ENCODE results near the gene R3HDML. TPM values are rescaled to one million over a fixed set of nuclear protein-coding genes. Genes with fewer than 3 reads are reported as not detected.

Gene R3HDML
- total and polyA plus RNA-seq, 2 of the 13 experiments (the other 11 are each of a cell fraction or from before 2014, with no cell fraction given): not detected

GRCh38 chr20:44310664-44311639 is 25.9 kb upstream of the R3HDML start, which contains the start of gene FITM2 (continued):
- TF ChIP-seq, protein P1, sequence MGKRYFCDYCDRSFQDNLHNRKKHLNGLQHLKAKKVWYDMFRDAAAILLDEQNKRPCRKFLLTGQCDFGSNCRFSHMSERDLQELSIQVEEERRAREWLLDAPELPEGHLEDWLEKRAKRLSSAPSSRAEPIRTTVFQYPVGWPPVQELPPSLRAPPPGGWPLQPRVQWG (CRISPR knock-in tag; IDR thresholded peaks at IDR 0.05; ENCODE audit: borderline replicate concordance, low read depth): 0 out of 2 replicates have a peak, but pooled peaks have one; percentile 20
- TF ChIP-seq ZFP36L2 (CRISPR knock-in tag; IDR thresholded peaks at IDR 0.05) (no peak; the same call in 1 of the 2 replicates), ZNF282 (IDR thresholded peaks at IDR 0.05; ENCODE audit: partially characterized antibody) (no peak), E2F5 (CRISPR knock-in tag; conservative IDR thresholded peaks at IDR 0.05) (no peak), TBL1XR1 (IDR thresholded peaks at IDR 0.05; ENCODE audit: borderline replicate concordance, low read length, partially characterized antibody) (no peak), MAFF (IDR thresholded peaks at IDR 0.05; ENCODE audit: low read depth, low read length) (no peak), UBTF (CRISPR knock-in tag; IDR thresholded peaks at IDR 0.05) (peak; percentile 98), NR2C2 (CRISPR knock-in tag; IDR thresholded peaks at IDR 0.05; ENCODE audit: borderline replicate concordance) (peak; percentile 88), ZNF224 (CRISPR knock-in tag; IDR thresholded peaks at IDR 0.05) (peak; percentile 90; the same call in 1 of the 2 replicates), FOSL1 (CRISPR knock-in tag; IDR thresholded peaks at IDR 0.05; ENCODE audit: borderline replicate concordance) (no peak), ZNF543 (CRISPR knock-in tag; IDR thresholded peaks at IDR 0.05) (peak; percentile 94; the same call in 1 of the 2 replicates), HMGA1 (CRISPR knock-in tag; conservative IDR thresholded peaks at IDR 0.05) (no peak)
- TF ChIP-seq, protein P2, sequence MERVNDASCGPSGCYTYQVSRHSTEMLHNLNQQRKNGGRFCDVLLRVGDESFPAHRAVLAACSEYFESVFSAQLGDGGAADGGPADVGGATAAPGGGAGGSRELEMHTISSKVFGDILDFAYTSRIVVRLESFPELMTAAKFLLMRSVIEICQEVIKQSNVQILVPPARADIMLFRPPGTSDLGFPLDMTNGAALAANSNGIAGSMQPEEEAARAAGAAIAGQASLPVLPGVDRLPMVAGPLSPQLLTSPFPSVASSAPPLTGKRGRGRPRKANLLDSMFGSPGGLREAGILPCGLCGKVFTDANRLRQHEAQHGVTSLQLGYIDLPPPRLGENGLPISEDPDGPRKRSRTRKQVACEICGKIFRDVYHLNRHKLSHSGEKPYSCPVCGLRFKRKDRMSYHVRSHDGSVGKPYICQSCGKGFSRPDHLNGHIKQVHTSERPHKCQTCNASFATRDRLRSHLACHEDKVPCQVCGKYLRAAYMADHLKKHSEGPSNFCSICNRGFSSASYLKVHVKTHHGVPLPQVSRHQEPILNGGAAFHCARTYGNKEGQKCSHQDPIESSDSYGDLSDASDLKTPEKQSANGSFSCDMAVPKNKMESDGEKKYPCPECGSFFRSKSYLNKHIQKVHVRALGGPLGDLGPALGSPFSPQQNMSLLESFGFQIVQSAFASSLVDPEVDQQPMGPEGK (CRISPR knock-in tag; IDR thresholded peaks at IDR 0.05): peak; percentile 75
- TF ChIP-seq, protein P3, sequence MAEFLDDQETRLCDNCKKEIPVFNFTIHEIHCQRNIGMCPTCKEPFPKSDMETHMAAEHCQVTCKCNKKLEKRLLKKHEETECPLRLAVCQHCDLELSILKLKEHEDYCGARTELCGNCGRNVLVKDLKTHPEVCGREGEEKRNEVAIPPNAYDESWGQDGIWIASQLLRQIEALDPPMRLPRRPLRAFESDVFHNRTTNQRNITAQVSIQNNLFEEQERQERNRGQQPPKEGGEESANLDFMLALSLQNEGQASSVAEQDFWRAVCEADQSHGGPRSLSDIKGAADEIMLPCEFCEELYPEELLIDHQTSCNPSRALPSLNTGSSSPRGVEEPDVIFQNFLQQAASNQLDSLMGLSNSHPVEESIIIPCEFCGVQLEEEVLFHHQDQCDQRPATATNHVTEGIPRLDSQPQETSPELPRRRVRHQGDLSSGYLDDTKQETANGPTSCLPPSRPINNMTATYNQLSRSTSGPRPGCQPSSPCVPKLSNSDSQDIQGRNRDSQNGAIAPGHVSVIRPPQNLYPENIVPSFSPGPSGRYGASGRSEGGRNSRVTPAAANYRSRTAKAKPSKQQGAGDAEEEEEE (CRISPR knock-in tag; IDR thresholded peaks at IDR 0.05; ENCODE audit: borderline replicate concordance): peak; percentile 99
- TF ChIP-seq, protein P4, sequence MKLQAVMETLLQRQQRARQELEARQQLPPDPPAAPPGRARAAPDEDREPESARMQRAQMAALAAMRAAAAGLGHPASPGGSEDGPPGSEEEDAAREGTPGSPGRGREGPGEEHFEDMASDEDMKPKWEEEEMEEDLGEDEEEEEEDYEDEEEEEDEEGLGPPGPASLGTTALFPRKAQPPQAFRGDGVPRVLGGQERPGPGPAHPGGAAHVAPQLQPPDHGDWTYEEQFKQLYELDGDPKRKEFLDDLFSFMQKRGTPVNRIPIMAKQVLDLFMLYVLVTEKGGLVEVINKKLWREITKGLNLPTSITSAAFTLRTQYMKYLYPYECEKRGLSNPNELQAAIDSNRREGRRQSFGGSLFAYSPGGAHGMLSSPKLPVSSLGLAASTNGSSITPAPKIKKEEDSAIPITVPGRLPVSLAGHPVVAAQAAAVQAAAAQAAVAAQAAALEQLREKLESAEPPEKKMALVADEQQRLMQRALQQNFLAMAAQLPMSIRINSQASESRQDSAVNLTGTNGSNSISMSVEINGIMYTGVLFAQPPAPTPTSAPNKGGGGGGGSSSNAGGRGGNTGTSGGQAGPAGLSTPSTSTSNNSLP (IDR thresholded peaks at IDR 0.05; ENCODE audit: low read depth, low read length): peak; percentile 32; the same call in 1 of the 2 replicates

All from HepG2 (cell line).